Posterior cingulate gyrus (tissue), 11 donors: ENCODE data around the gene RYK.

Source experiments
- DNase-seq, 10 donors: peaks; one replicate each; pipeline versions ENCODE4 v3.0.0 to v3.0.0-alpha.2; 2020 to 2021; ENCODE audit warnings: mixed read lengths in 3 of 10
- intact Hi-C: fragments of 100-400 bp; cut with DNase I; formaldehyde crosslinking; loops from one replicate; pipeline ENCODE4 v1.15.1; 2023

Gene RYK

GRCh38 chr3:134161898-134162615, 88.6 kb downstream of the RYK start:
- intact Hi-C loops, result no loop called here
- DNase-seq, result no peak

- intact Hi-C loops, result no loop called here
- no peak for DNase-seq
Measured at GRCh38 chr3:134155446-134155845, 95.2 kb downstream of the RYK start.

GRCh38 chr3:134153761-134154160, 96.9 kb downstream of the RYK start:
- intact Hi-C loops, result no loop called here
- no peak for DNase-seq

- DNase-seq, result no peak
- intact Hi-C loops, result no loop called here
Measured at GRCh38 chr3:134150476-134150875, 100.2 kb downstream of the RYK start.

GRCh38 chr3:134149286-134149685, 101.4 kb downstream of the RYK start:
- intact Hi-C loops, result no loop called here

GRCh38 chr3:134148534-134148933, 102.1 kb downstream of the RYK start:
- DNase-seq, result no peak
- intact Hi-C loops, result no loop called here

More at GRCh38 chr3:134149286-134149685, 101.4 kb downstream of the RYK start:
- no peak for DNase-seq

- no peak for DNase-seq
- intact Hi-C loops, result no loop called here
Measured at GRCh38 chr3:134147411-134147810, 103.2 kb downstream of the RYK start.

GRCh38 chr3:134146666-134147065, 104.0 kb downstream of the RYK start:
- no peak for DNase-seq
- intact Hi-C loops, result no loop called here

GRCh38 chr3:134145183-134145582, 105.5 kb downstream of the RYK start:
- no peak for DNase-seq
- intact Hi-C loops, result no loop called here

- intact Hi-C loops, result no loop called here
- DNase-seq, result no peak
Measured at GRCh38 chr3:134144694-134145093, 106.0 kb downstream of the RYK start.

GRCh38 chr3:134143828-134144401, 106.7 kb downstream of the RYK start:
- intact Hi-C loops, result no loop called here
- DNase-seq, result no peak

GRCh38 chr3:134136604-134137003, 114.1 kb downstream of the RYK start:
- intact Hi-C loops, result no loop called here
- DNase-seq, result peak in 1 of 10 donors; percentile 49

- intact Hi-C loops, result no loop called here
- no peak for DNase-seq
Measured at GRCh38 chr3:134134698-134135415, 115.8 kb downstream of the RYK start.

GRCh38 chr3:134134240-134134639, 116.4 kb downstream of the RYK start:
- no peak for DNase-seq

GRCh38 chr3:134132961-134133360, 117.7 kb downstream of the RYK start:
- DNase-seq, result no peak
- intact Hi-C loops, result no loop called here

More at GRCh38 chr3:134134240-134134639, 116.4 kb downstream of the RYK start:
- intact Hi-C loops, result no loop called here

- no peak for DNase-seq
- intact Hi-C loops, result no loop called here
Measured at GRCh38 chr3:134126153-134126552, 124.5 kb downstream of the RYK start.

- no peak for DNase-seq
Measured at GRCh38 chr3:134114726-134115125, 135.9 kb downstream of the RYK start.

GRCh38 chr3:134111616-134112015, 139.0 kb downstream of the RYK start:
- intact Hi-C loops, result no loop called here
- no peak for DNase-seq

More at GRCh38 chr3:134114726-134115125, 135.9 kb downstream of the RYK start:
- intact Hi-C loops, result no loop called here

- intact Hi-C loops, result no loop called here
- no peak for DNase-seq
Measured at GRCh38 chr3:134110963-134111362, 139.7 kb downstream of the RYK start.
